PC-3 (cell line): Measurements from ENCODE around the gene RARA. TPM values are rescaled to one million over a fixed set of nuclear protein-coding genes. Genes with fewer than 3 reads are reported as not detected.

Source experiments
- ATAC-seq: fragments of 200-7000 bp; cut with Tn5 transposase; 2 replicates; pipeline ENCODE4 v1.9.1; 2020; ENCODE audit warnings: mild to moderate bottlenecking, moderate library complexity
- BruUV-seq: library from RNA; stranded (reverse); fragments of 400-500 nt; replicated peaks from 2 replicates; lab custom pipeline; 2021; lab: Mats Ljungman, UMichigan
- CTCF ChIA-PET: fragments of 300-600 bp; sonication (Branson Sonifier 250); formaldehyde crosslinking; loops from one replicate; lab custom pipeline; 2022; ENCODE audit warnings: antibody characterized with exemption; lab: Charles Lee
- POLR2A ChIA-PET: fragments of 300-600 bp; sonication (Branson Sonifier 250); formaldehyde crosslinking; loops from one replicate; lab custom pipeline; 2022; ENCODE audit warnings: antibody characterized with exemption; ENCODE audit not compliant: unreplicated experiment; lab: Charles Lee
- DNase-seq: peaks from one replicate; pipeline ENCODE4 v3.0.0-alpha.2; 2015
- H2AFZ ChIP-seq: fragments of 300-600 bp; sonication (generic); 2 replicates; pipeline ENCODE4 v1.6.0; 2016; ENCODE audit warnings: antibody characterized with exemption, low read length
- H3F3A ChIP-seq: fragments of 300-600 bp; sonication (generic); one replicate; pipeline ENCODE4 v1.6.0; 2017; ENCODE audit warnings: antibody characterized with exemption, low read length, control low read depth, mild to moderate bottlenecking; ENCODE audit not compliant: unreplicated experiment
- H3K27ac ChIP-seq: fragments of 300-600 bp; sonication (generic); 2 replicates; pipeline ENCODE4 v1.5.1; 2016; ENCODE audit warnings: mild to moderate bottlenecking, low read length
- H3K27me3 ChIP-seq: fragments of 300-600 bp; sonication (generic); 2 replicates; pipeline ENCODE4 v1.6.1; 2016; ENCODE audit warnings: low read length, mixed read lengths
- H3K36me3 ChIP-seq: fragments of 300-600 bp; sonication (generic); 2 replicates; pipeline ENCODE4 v1.6.1; 2016; ENCODE audit warnings: low read depth, mixed run types, low read length, mixed read lengths
- H3K4me1 ChIP-seq: fragments of 300-600 bp; sonication (generic); 2 replicates; pipeline ENCODE4 v1.5.1; 2016; ENCODE audit warnings: low read length; ENCODE audit not compliant: insufficient read depth
- H3K4me2 ChIP-seq: fragments of 300-600 bp; sonication (generic); 2 replicates; pipeline ENCODE4 v1.6.0; 2016; ENCODE audit warnings: low read length
- H3K4me3 ChIP-seq: fragments of 300-600 bp; sonication (generic); 2 replicates; pipeline ENCODE4 v1.5.1; 2016; ENCODE audit warnings: mild to moderate bottlenecking, low read length, mixed read lengths
- H3K79me2 ChIP-seq: fragments of 300-600 bp; sonication (generic); 2 replicates; pipeline ENCODE4 v1.6.1; 2017; ENCODE audit warnings: low read length, mixed read lengths
- H3K9ac ChIP-seq: fragments of 300-600 bp; sonication (generic); 2 replicates; pipeline ENCODE4 v1.6.0; 2016; ENCODE audit warnings: mild to moderate bottlenecking, low read length
- H3K9me2 ChIP-seq: fragments of 300-600 bp; sonication (generic); replicated peaks from 2 replicates; pipeline ENCODE4 v1.6.1; 2016; ENCODE audit warnings: mixed run types, low read length, mixed read lengths
- H3K9me3 ChIP-seq: fragments of 300-600 bp; sonication (generic); 2 replicates; pipeline ENCODE4 v1.6.1; 2016; ENCODE audit warnings: low read length, mixed read lengths
- H4K20me1 ChIP-seq: fragments of 300-600 bp; sonication (generic); 2 replicates; pipeline ENCODE4 v1.6.1; 2016; ENCODE audit warnings: low read length, mixed read lengths
- CTCF ChIP-seq: fragments of 300-600 bp; sonication (generic); conservative IDR thresholded peaks from 2 replicates; pipeline ENCODE4 v1.5.1; 2017; ENCODE audit warnings: antibody characterized with exemption, low read depth, mild to moderate bottlenecking, low read length
- EZH2 ChIP-seq: fragments of 300-600 bp; sonication (generic); IDR thresholded peaks from one replicate; pipeline ENCODE4 v1.6.1; 2017; ENCODE audit warnings: antibody characterized with exemption, mild to moderate bottlenecking, low read length; ENCODE audit not compliant: unreplicated experiment
- EZH2phosphoT487 ChIP-seq: fragments of 300-600 bp; sonication (generic); IDR thresholded peaks from 2 replicates; pipeline ENCODE4 v1.6.1; 2018; ENCODE audit warnings: mild to moderate bottlenecking, antibody characterized with exemption, low read length, borderline replicate concordance
- intact Hi-C: fragments of 100-400 bp; cut with micrococcal nuclease; formaldehyde crosslinking; loops from 2 replicates; pipeline ENCODE4 v1.9.0; 2023
- total RNA-seq: library from RNA; depleted of rRNA; stranded (reverse); fragments of >200 nt; gene quantifications from 2 replicates; pipeline ENCODE4 v1.2.3, GENCODE V29; 2014

RARA gene
- total RNA-seq, 1 experiment from 2014 or later: 19.6 TPM

- no peak overlapping the region for H2AFZ ChIP-seq
- no peak for DNase-seq
- intact Hi-C loops: no loop called here
- no peaks in the 10 kb centered on the region for H3K9me3 ChIP-seq
- no peak overlapping the region for H3K4me3 ChIP-seq
- no peaks in the 10 kb centered on the region for H3K27me3 ChIP-seq
- no peaks in the 10 kb centered on the region for H3K4me1 ChIP-seq
- POLR2A ChIA-PET: no interaction called here
- TF ChIP-seq EZH2 (no peak), EZH2phosphoT487 (no peak)
- no TSS peak for BruUV-seq
- H3K9me2 ChIP-seq: no peaks in the 10 kb centered on the region
- no peak overlapping the region for H3K4me2 ChIP-seq
- CTCF ChIA-PET: no interaction called here
- no peak overlapping the region for H3K27ac ChIP-seq
- H3K36me3 ChIP-seq: peaks cover 2% of the 10 kb centered on the region; the same call in 1 of the 2 replicates
- no peaks in the 10 kb centered on the region for H3F3A ChIP-seq
- ATAC-seq: no peak
- H3K79me2 ChIP-seq: no peaks in the 10 kb centered on the region
- no peaks in the 10 kb centered on the region for H4K20me1 ChIP-seq
- no peak overlapping the region for H3K9ac ChIP-seq
Measured at GRCh38 chr17:40352237-40352778, 43.3 kb downstream of the RARA start.

- H3K4me3 ChIP-seq: no peak overlapping the region
- TF ChIP-seq EZH2phosphoT487 (no peak), EZH2 (no peak), CTCF (no peak)
- POLR2A ChIA-PET: no interaction called here
- H3K36me3 ChIP-seq: peaks cover 2% of the 10 kb centered on the region; the same call in 1 of the 2 replicates
- no peaks in the 10 kb centered on the region for H3K9me3 ChIP-seq
- H2AFZ ChIP-seq: no peak overlapping the region
- no peaks in the 10 kb centered on the region for H4K20me1 ChIP-seq
- H3K27me3 ChIP-seq: no peaks in the 10 kb centered on the region
- no peak overlapping the region for H3K27ac ChIP-seq
- no peaks in the 10 kb centered on the region for H3K9me2 ChIP-seq
- no peak overlapping the region for H3K9ac ChIP-seq
- ATAC-seq (no peak), DNase-seq (no peak)
- intact Hi-C loops: no loop called here
- H3F3A ChIP-seq: no peaks in the 10 kb centered on the region
- BruUV-seq: no TSS peak
- H3K4me1 ChIP-seq: no peaks in the 10 kb centered on the region
- H3K4me2 ChIP-seq: no peak overlapping the region
- H3K79me2 ChIP-seq: no peaks in the 10 kb centered on the region
- CTCF ChIA-PET: no interaction called here
Measured at GRCh38 chr17:40352779-40353394, 43.9 kb downstream of the RARA start.

GRCh38 chr17:40354221-40355122 lies 45.5 kb downstream of the RARA start:
- H3K27ac ChIP-seq: no peak overlapping the region
- no peaks in the 10 kb centered on the region for H4K20me1 ChIP-seq
- H3K4me2 ChIP-seq: no peak overlapping the region
- no peaks in the 10 kb centered on the region for H3K9me2 ChIP-seq
- TF ChIP-seq EZH2phosphoT487 (no peak), CTCF (no peak), EZH2 (no peak)
- H3K9ac ChIP-seq: no peak overlapping the region
- no peaks in the 10 kb centered on the region for H3K9me3 ChIP-seq
- BruUV-seq: no TSS peak
- no peak overlapping the region for H2AFZ ChIP-seq
- intact Hi-C loops: loop anchor here (2.0 kb wide), 1 partner anchor 52 kb away; no protein-coding TSS in a partner anchor
- POLR2A ChIA-PET: interaction anchor here (0.6 kb wide), 1 partner anchor 447 kb away, joined by 3 read pairs; no protein-coding TSS in a partner anchor
- ATAC-seq: no peak
- H3F3A ChIP-seq: no peaks in the 10 kb centered on the region
- no peak for DNase-seq
- no peaks in the 10 kb centered on the region for H3K27me3 ChIP-seq
- CTCF ChIA-PET: interaction anchor here (1.7 kb wide), 1 partner anchor 52 kb away, joined by 7 read pairs; no protein-coding TSS in a partner anchor
- no peaks in the 10 kb centered on the region for H3K79me2 ChIP-seq
- H3K36me3 ChIP-seq: peaks cover 2% of the 10 kb centered on the region; the same call in 1 of the 2 replicates
- H3K4me3 ChIP-seq: no peak overlapping the region
- no peaks in the 10 kb centered on the region for H3K4me1 ChIP-seq
